ENCODE results near the gene ZNF428.

The ZNF428 gene, protein sequence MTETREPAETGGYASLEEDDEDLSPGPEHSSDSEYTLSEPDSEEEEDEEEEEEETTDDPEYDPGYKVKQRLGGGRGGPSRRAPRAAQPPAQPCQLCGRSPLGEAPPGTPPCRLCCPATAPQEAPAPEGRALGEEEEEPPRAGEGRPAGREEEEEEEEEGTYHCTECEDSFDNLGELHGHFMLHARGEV

DNA sequence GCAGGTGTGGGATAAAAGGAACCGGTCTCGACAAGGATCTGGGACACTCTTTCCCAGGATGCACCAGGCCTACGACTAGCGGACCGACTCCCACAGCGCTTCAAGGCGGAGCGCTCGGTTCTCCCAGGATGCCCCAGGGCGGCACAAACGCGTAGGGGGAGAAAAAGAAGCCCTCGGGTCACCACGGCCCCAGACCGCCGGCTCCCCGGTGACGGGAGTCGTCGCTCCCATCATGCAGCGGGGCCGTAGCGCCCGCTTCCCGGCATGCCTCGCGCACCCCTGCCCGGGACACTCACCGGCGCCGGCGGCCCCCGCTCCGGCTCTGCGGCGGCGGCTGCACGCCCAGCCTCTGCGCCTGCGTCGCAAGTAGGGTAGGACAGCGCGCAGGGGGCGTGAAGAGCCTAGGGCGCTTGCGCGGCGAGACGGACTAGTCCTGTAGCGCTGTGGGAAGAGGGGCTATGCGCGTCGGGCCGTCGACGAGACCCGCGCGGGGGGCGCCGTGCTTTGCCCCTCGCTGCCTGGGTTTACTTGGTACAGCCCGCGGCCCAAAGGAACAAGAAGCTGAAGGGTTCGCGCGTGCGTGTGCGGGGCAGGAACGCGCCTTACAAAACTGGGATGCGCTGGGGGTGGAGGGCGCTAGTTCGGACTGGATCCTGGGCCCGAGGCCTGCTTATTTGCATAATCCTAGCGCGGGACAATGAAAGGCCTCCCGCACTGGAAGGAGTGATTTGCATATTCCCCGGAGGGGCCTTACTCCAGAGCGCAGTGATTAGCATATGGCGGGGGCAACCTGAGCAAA is at the start of gene ZNF428:
ZNF428 (minus strand) TSS at position 368 of the 799 bp plus-strand sequence. CDS start 5,325 bp downstream, outside the sequence.
- H3K4me1 ChIP-seq (ENCODE audit: control insufficient read depth in 1 of 2, insufficient read depth in 1 of 2, low read depth in 1 of 2, low read length in 1 of 2), result peaks cover 10 to 14% of the 10 kb centered on the region in 2 experiments
- H3K9me3 ChIP-seq, result no peaks in the 10 kb centered on the region
- H3K4me3 ChIP-seq (ENCODE audit: low read depth in 1 of 2, low read length in 1 of 2), result peak within 1 kb of the TSS; percentile 84 to 94
- no peaks in the 10 kb centered on the region for H3K27me3 ChIP-seq
- H3K27ac ChIP-seq, result peak within 1 kb of the TSS; percentile 89
- no peaks in the 10 kb centered on the region for H3K36me3 ChIP-seq
- TF ChIP-seq, protein P1, sequence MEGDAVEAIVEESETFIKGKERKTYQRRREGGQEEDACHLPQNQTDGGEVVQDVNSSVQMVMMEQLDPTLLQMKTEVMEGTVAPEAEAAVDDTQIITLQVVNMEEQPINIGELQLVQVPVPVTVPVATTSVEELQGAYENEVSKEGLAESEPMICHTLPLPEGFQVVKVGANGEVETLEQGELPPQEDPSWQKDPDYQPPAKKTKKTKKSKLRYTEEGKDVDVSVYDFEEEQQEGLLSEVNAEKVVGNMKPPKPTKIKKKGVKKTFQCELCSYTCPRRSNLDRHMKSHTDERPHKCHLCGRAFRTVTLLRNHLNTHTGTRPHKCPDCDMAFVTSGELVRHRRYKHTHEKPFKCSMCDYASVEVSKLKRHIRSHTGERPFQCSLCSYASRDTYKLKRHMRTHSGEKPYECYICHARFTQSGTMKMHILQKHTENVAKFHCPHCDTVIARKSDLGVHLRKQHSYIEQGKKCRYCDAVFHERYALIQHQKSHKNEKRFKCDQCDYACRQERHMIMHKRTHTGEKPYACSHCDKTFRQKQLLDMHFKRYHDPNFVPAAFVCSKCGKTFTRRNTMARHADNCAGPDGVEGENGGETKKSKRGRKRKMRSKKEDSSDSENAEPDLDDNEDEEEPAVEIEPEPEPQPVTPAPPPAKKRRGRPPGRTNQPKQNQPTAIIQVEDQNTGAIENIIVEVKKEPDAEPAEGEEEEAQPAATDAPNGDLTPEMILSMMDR (IDR thresholded peaks at IDR 0.05), result no peak

DNA sequence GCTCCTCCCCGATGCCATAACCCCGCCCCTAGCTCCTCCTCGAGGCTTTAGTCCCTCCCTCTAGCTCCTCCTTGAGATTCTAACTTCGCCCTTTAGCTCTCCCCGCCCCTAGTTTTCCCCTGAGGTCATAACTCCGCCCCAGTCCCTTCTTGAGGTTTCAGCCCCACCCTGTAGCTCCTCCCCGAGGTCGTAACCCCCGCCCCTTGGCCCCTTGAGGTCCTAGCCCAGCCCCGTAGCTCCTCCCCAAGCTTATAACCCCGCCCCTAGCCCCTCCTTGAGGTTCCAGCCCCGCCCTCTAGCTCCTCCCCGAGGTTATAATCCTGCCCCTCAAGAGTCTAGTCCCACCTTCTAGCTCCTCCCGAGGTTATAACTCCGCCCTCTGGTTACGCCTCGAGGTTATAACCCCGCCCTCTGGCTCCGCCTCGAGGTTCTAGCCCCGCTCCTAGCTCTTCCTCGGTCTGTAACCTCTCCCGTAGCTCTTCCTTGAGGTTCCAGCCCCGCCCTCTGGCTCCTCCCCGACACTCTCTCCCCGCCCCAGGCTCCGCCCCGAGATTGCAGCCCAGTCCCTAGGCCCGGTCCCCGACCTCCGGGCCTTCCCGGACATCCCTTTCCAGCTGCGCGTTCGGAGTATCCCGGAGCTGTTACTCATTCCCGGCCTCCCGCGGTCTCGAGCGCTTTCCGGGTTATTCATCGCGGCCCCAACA is 49.1 kb upstream of the ZNF428 start:
- Histone ChIP-seq H3K4me3 (ENCODE audit: low read depth in 1 of 2, low read length in 1 of 2) (peak overlapping the region; percentile 85 to 100), H3K9me3 (peaks cover 8% of the 10 kb centered on the region), H3K27ac (peak overlapping the region; percentile 99), H3K4me1 (ENCODE audit: control insufficient read depth in 1 of 2, insufficient read depth in 1 of 2, low read depth in 1 of 2, low read length in 1 of 2) (peaks cover 80 to 86% of the 10 kb centered on the region in 2 experiments), H3K36me3 (peaks cover 50% of the 10 kb centered on the region), H3K27me3 (no peaks in the 10 kb centered on the region)
- TF ChIP-seq, protein P1 (IDR thresholded peaks at IDR 0.05), result peak; percentile 37

DNA sequence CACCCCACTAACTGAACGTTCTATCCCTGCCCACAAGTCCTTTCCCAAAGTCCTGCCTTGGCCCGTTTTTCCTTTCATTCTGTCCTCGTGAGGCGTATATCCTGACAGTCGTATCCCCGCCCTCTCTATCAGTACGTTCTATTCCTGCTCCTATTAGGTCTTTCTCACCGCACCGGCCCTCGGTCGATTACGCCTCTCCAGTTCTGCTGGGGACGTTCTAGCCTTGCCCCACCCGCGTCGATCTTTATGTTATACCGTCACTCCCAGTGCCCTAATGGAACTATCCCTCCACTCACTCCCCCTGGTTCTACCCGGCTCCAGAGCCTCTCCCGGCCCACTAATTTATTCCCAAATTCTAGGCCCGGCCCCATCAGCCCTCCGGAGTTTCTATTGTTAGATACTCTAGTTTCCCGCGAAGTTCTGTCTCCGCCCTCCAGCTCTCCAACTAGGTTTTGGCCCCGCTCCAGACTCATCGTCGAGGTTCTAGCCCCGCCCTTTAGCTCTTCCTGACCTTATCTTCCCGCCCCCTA is 48.5 kb upstream of the ZNF428 start:
- Histone ChIP-seq H3K27ac (peak overlapping the region; percentile 99), H3K4me1 (ENCODE audit: control insufficient read depth in 1 of 2, insufficient read depth in 1 of 2, low read depth in 1 of 2, low read length in 1 of 2) (peaks cover 75 to 85% of the 10 kb centered on the region in 2 experiments), H3K9me3 (peaks cover 8% of the 10 kb centered on the region)

DNA sequence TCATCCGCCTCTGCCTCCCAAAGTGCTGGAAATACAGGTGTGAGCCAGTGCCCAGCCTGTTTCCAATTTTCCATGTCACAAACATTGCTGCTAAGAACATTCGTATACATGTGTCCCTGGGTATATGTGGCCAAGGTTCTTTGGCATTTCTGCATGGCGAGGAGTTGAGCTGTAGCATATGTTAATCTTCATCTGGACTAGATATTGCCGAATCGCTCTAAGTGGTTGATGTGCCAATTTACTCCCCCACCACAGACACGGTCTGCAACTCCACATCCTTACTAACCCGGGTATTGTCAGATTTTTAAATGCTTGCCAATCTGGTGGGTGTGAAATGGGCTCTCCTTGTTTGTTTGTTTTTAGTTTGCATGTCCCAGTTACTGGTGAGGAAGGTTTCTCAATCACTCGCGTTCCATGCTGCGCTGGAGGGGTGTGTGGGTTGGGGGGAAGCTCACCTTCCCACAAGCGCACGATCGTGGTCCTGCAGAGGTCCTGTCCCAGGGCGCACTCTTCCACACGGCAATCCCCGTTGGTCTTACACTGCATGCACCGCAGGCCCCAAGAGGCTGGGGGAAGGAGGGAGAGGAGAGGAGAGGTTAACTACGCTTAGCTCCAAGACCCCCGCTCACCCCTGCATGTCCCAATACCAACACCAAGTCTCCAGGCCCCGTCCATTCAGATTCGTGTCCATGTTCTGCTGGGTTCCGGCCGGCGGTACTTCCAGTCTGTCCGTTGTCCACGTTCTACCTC is 47.9 kb upstream of the ZNF428 start:
- TF ChIP-seq, protein P1 (IDR thresholded peaks at IDR 0.05), result no peak
- Histone ChIP-seq H3K4me1 (ENCODE audit: control insufficient read depth in 1 of 2, insufficient read depth in 1 of 2, low read depth in 1 of 2, low read length in 1 of 2) (peaks cover 69 to 81% of the 10 kb centered on the region in 2 experiments), H3K27ac (peak overlapping the region; percentile 99), H3K36me3 (peaks cover 62% of the 10 kb centered on the region), H3K27me3 (no peaks in the 10 kb centered on the region), H3K9me3 (peaks cover 8% of the 10 kb centered on the region), H3K4me3 (ENCODE audit: low read depth in 1 of 2, low read length in 1 of 2) (peak overlapping the region; percentile 85 to 100)

More for the DNA sequence above, 48.5 kb upstream of the ZNF428 start:
- Histone ChIP-seq H3K4me3 (ENCODE audit: low read depth in 1 of 2, low read length in 1 of 2) (peak overlapping the region; percentile 85 to 100), H3K27me3 (no peaks in the 10 kb centered on the region), H3K36me3 (peaks cover 56% of the 10 kb centered on the region)
- TF ChIP-seq, protein P1 (IDR thresholded peaks at IDR 0.05), result no peak

DNA sequence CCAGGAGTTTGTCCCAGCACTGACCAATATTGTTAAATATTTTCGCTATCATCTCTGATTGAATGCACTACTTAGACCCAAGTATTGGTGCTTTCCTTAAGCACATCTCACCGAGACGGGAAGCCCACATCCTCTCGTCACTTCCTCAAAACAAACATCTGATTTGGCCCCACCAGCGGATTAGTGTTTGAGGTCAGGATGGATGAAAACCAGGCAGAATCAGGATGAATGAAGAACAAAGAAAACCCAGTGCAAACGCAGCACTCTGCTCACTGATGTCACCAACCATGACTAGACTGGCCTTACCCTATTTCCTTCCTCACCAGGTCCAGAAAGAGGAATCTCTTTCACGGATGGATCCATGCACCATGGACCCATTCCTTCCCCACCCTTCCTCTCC is 44.6 kb upstream of the ZNF428 start:
- H3K36me3 ChIP-seq, result peaks cover 95% of the 10 kb centered on the region
- peak overlapping the region; percentile 8 to 23 for H3K4me3 ChIP-seq (ENCODE audit: low read depth in 1 of 2, low read length in 1 of 2)
- TF ChIP-seq, protein P1 (IDR thresholded peaks at IDR 0.05), result no peak
- peaks cover 46 to 56% of the 10 kb centered on the region in 2 experiments for H3K4me1 ChIP-seq (ENCODE audit: control insufficient read depth in 1 of 2, insufficient read depth in 1 of 2, low read depth in 1 of 2, low read length in 1 of 2)
- peak overlapping the region; percentile 99 for H3K27ac ChIP-seq
- no peaks in the 10 kb centered on the region for H3K27me3 ChIP-seq
- H3K9me3 ChIP-seq, result peaks cover 8% of the 10 kb centered on the region

Measured in neutrophil (primary cell).